ENCODE data around the gene RAB3GAP1.
A peak's percentile ranks its signal among the peaks of the same experiment; 100 is the strongest.
"Not testable (repeated sequence)": the region's sequence is repeated elsewhere in the genome, so short reads cannot be mapped to it uniquely, and the experiment has no call there.

RAB3GAP1 gene

GRCh38 chr2:135030826-135031225, 21.3 kb upstream of the RAB3GAP1 start:
- TF ChIP-seq ESRRG (CRISPR knock-in tag; IDR thresholded peaks at IDR 0.05) = no peak
- TF ChIP-seq ISL1 (CRISPR knock-in tag; IDR thresholded peaks at IDR 0.05) = 0 out of 2 replicates have a peak, but pooled peaks have one; percentile 7
- no peak for TF ChIP-seq ZFP30 (CRISPR knock-in tag; IDR thresholded peaks at IDR 0.05)
- no peak for TF ChIP-seq ZNF70 (CRISPR knock-in tag; IDR thresholded peaks at IDR 0.05)
- TF ChIP-seq SNAI2 (CRISPR knock-in tag; IDR thresholded peaks at IDR 0.05) = 0 out of 2 replicates have a peak, but pooled peaks have one; percentile 69
- no peak for TF ChIP-seq PPARA (CRISPR knock-in tag; IDR thresholded peaks at IDR 0.05; ENCODE audit: borderline replicate concordance)
- TF ChIP-seq ZC3H10 (CRISPR knock-in tag; IDR thresholded peaks at IDR 0.05) = no peak
- TF ChIP-seq ZFP3 (CRISPR knock-in tag; IDR thresholded peaks at IDR 0.05) = no peak
- TF ChIP-seq POU6F1 (CRISPR knock-in tag; IDR thresholded peaks at IDR 0.05; ENCODE audit: borderline replicate concordance, low read depth) = no peak
- ATAC-seq = peak; percentile 67; the same call in 2 of the 3 replicates

GRCh38 chr2:135033216-135033615, 18.9 kb upstream of the RAB3GAP1 start:
- ATAC-seq = not testable (repeated sequence)

GRCh38 chr2:135037831-135038230, 14.3 kb upstream of the RAB3GAP1 start:
- TF ChIP-seq SNAI2 (CRISPR knock-in tag; IDR thresholded peaks at IDR 0.05) (no peak), BACH2 (CRISPR knock-in tag; IDR thresholded peaks at IDR 0.05; ENCODE audit: borderline replicate concordance) (no peak), TOX (CRISPR knock-in tag; IDR thresholded peaks at IDR 0.05; ENCODE audit: borderline replicate concordance) (no peak), ZNF8 (CRISPR knock-in tag; IDR thresholded peaks at IDR 0.05) (no peak), ZNF565 (CRISPR knock-in tag; conservative IDR thresholded peaks at IDR 0.05; ENCODE audit: low read depth) (no peak), ZC3H10 (CRISPR knock-in tag; IDR thresholded peaks at IDR 0.05) (no peak), OSR1 (CRISPR knock-in tag; IDR thresholded peaks at IDR 0.05) (no peak), POU6F1 (CRISPR knock-in tag; IDR thresholded peaks at IDR 0.05; ENCODE audit: borderline replicate concordance, low read depth) (no peak), CSDC2 (CRISPR knock-in tag; IDR thresholded peaks at IDR 0.05) (no peak), TSHZ2 (CRISPR knock-in tag; IDR thresholded peaks at IDR 0.05) (no peak), PATZ1 (CRISPR knock-in tag; IDR thresholded peaks at IDR 0.05; ENCODE audit: borderline replicate concordance) (no peak), ZFP30 (CRISPR knock-in tag; IDR thresholded peaks at IDR 0.05) (no peak), ZNF70 (CRISPR knock-in tag; IDR thresholded peaks at IDR 0.05) (no peak), RARB (CRISPR knock-in tag; IDR thresholded peaks at IDR 0.05) (no peak), CREB5 (CRISPR knock-in tag; IDR thresholded peaks at IDR 0.05; ENCODE audit: low read depth) (no peak), ESRRG (CRISPR knock-in tag; IDR thresholded peaks at IDR 0.05) (no peak), ARNTL (CRISPR knock-in tag; IDR thresholded peaks at IDR 0.05; ENCODE audit: borderline replicate concordance, low read depth) (no peak)
- ATAC-seq = no peak
